ENCODE data around the gene KIF18B. TPM values are rescaled to one million over a fixed set of nuclear protein-coding genes. Genes with fewer than 3 reads are reported as not detected.

Gene KIF18B
- total and polyA plus RNA-seq, 12 donors = 0.20 to 1.6 (median 0.72) TPM; not detected in 1

GRCh38 chr17:44960691-44961090 lies 13.1 kb upstream of the KIF18B start:
- peaks cover 27% of the 10 kb centered on the region for H3K27me3 ChIP-seq
- intact Hi-C loops (cut with DNase I) = no loop called here

GRCh38 chr17:44959821-44960531 lies 12.4 kb upstream of the KIF18B start:
- Histone ChIP-seq H3K4me1 (replicated peaks in 1 of 2) (no peaks in the 10 kb centered on the region), H3K9me3 (replicated peaks in 1 of 3) (no peaks in the 10 kb centered on the region), H3K27ac (no peak overlapping the region), H3K36me3 (replicated peaks in 1 of 2) (no peaks in the 10 kb centered on the region), H3K4me3 (no peak overlapping the region), H3K27me3 (peaks cover 21% of the 10 kb centered on the region)
- DNase-seq = no peak
- intact Hi-C loops (cut with DNase I) = no loop called here
- WGBS, 4 donors = 24 to 38% (median 30%) methylated on average over 21 to 56 of the region's 56 CpGs
- TF ChIP-seq CTCF (IDR thresholded peaks at IDR 0.05) = no peak
- TF ChIP-seq POLR2A (IDR thresholded peaks at IDR 0.05) = no peak

More at GRCh38 chr17:44960691-44961090, 13.1 kb upstream of the KIF18B start:
- Histone ChIP-seq H3K4me1 (replicated peaks in 1 of 2) (no peaks in the 10 kb centered on the region), H3K9me3 (replicated peaks in 1 of 3) (no peaks in the 10 kb centered on the region), H3K36me3 (replicated peaks in 1 of 2) (no peaks in the 10 kb centered on the region), H3K4me3 (no peak overlapping the region), H3K27ac (no peak overlapping the region)
- DNase-seq = no peak
- TF ChIP-seq CTCF (IDR thresholded peaks at IDR 0.05) = no peak
- TF ChIP-seq POLR2A (IDR thresholded peaks at IDR 0.05) = no peak
- 61 to 72% (median 66%) methylated on average over 2 of the region's 2 CpGs for WGBS, 4 donors

GRCh38 chr17:44956998-44957981 lies 9.7 kb upstream of the KIF18B start:
- Histone ChIP-seq H3K27me3 (peaks cover 11% of the 10 kb centered on the region), H3K27ac (no peak overlapping the region), H3K36me3 (replicated peaks in 1 of 2) (no peaks in the 10 kb centered on the region), H3K4me1 (replicated peaks in 1 of 2) (no peaks in the 10 kb centered on the region), H3K9me3 (replicated peaks in 1 of 3) (no peaks in the 10 kb centered on the region), H3K4me3 (no peak overlapping the region)
- WGBS, 4 donors = 54 to 80% (median 70%) methylated on average over 6 to 8 of the region's 8 CpGs
- DNase-seq = no peak
- intact Hi-C loops (cut with DNase I) = no loop called here
- TF ChIP-seq POLR2A (IDR thresholded peaks at IDR 0.05) (no peak), CTCF (IDR thresholded peaks at IDR 0.05) (no peak)

- Histone ChIP-seq H3K4me1 (replicated peaks in 1 of 2) (no peaks in the 10 kb centered on the region), H3K9me3 (replicated peaks in 1 of 3) (no peaks in the 10 kb centered on the region), H3K4me3 (no peak overlapping the region), H3K27ac (no peak overlapping the region), H3K36me3 (replicated peaks in 1 of 2) (no peaks in the 10 kb centered on the region), H3K27me3 (peaks cover 8% of the 10 kb centered on the region)
- intact Hi-C loops (cut with DNase I) = no loop called here
- TF ChIP-seq CTCF (IDR thresholded peaks at IDR 0.05) = no peak
- no peak for TF ChIP-seq POLR2A (IDR thresholded peaks at IDR 0.05)
- WGBS, 4 donors = 59 to 74% (median 67%) methylated on average over 3 to 8 of the region's 8 CpGs
- DNase-seq = no peak
Observed at GRCh38 chr17:44955674-44956425, 8.3 kb upstream of the KIF18B start.
